Measurements from ENCODE around the gene SEPTIN2. TPM values are rescaled to one million over a fixed set of nuclear protein-coding genes. Genes with fewer than 3 reads are reported as not detected.
"Not testable (repeated sequence)": the region's sequence is repeated elsewhere in the genome, so short reads cannot be mapped to it uniquely, and the experiment has no call there.

The SEPTIN2 gene
- total RNA-seq, 4 donors from 2014 or later: 126 to 233 (median 165) TPM

GRCh38 chr2:241288324-241288888 lies 27.3 kb upstream of the SEPTIN2 start:
- WGBS: 85% methylated on average over 3 of the region's 3 CpGs

GRCh38 chr2:241289053-241289452 lies 26.7 kb upstream of the SEPTIN2 start:
- no peak for DNase-seq (ENCODE audit: low spot score in 2 of 2)
- no peaks in the 10 kb centered on the region for H3K27me3 ChIP-seq
- H3K4me3 ChIP-seq: no peak overlapping the region
- peaks cover 3% of the 10 kb centered on the region for H3K36me3 ChIP-seq
- H3K9me3 ChIP-seq: no peaks in the 10 kb centered on the region
- peaks cover 9% of the 10 kb centered on the region for H3K4me1 ChIP-seq
- no peak overlapping the region for H3K27ac ChIP-seq
- TF ChIP-seq POLR2AphosphoS5 (IDR thresholded peaks at IDR 0.05) (no peak), POLR2A (IDR thresholded peaks at IDR 0.05) (no peak), EP300 (IDR thresholded peaks at IDR 0.05) (no peak), CTCF (IDR thresholded peaks at IDR 0.05) (no peak)
- 81% methylated on average over 4 of the region's 4 CpGs for WGBS

More at GRCh38 chr2:241288324-241288888, 27.3 kb upstream of the SEPTIN2 start:
- Histone ChIP-seq H3K27ac (no peak overlapping the region), H3K9me3 (no peaks in the 10 kb centered on the region), H3K36me3 (peaks cover 3% of the 10 kb centered on the region), H3K27me3 (no peaks in the 10 kb centered on the region), H3K4me1 (peaks cover 9% of the 10 kb centered on the region), H3K4me3 (no peak overlapping the region)
- no peak for DNase-seq (ENCODE audit: low spot score in 2 of 2)
- TF ChIP-seq POLR2AphosphoS5 (IDR thresholded peaks at IDR 0.05) (no peak), POLR2A (IDR thresholded peaks at IDR 0.05) (no peak), EP300 (IDR thresholded peaks at IDR 0.05) (no peak), CTCF (IDR thresholded peaks at IDR 0.05) (no peak)

GRCh38 chr2:241289597-241289996 lies 26.1 kb upstream of the SEPTIN2 start:
- no peak overlapping the region for H3K27ac ChIP-seq
- no peaks in the 10 kb centered on the region for H3K27me3 ChIP-seq
- peaks cover 9% of the 10 kb centered on the region for H3K4me1 ChIP-seq
- no peaks in the 10 kb centered on the region for H3K9me3 ChIP-seq
- H3K36me3 ChIP-seq: peaks cover 3% of the 10 kb centered on the region
- H3K4me3 ChIP-seq: no peak overlapping the region
- DNase-seq (ENCODE audit: low spot score in 2 of 2): no peak
- TF ChIP-seq POLR2AphosphoS5 (IDR thresholded peaks at IDR 0.05): no peak
- TF ChIP-seq CTCF (IDR thresholded peaks at IDR 0.05): no peak
- no peak for TF ChIP-seq POLR2A (IDR thresholded peaks at IDR 0.05)
- TF ChIP-seq EP300 (IDR thresholded peaks at IDR 0.05): no peak
- 62% methylated on average over 3 of the region's 3 CpGs for WGBS

GRCh38 chr2:241291153-241291552 lies 24.6 kb upstream of the SEPTIN2 start:
- H3K9me3 ChIP-seq: no peaks in the 10 kb centered on the region
- DNase-seq (ENCODE audit: low spot score in 2 of 2): no peak
- TF ChIP-seq POLR2A (IDR thresholded peaks at IDR 0.05): no peak
- TF ChIP-seq EP300 (IDR thresholded peaks at IDR 0.05): no peak
- TF ChIP-seq POLR2AphosphoS5 (IDR thresholded peaks at IDR 0.05): no peak
- no peak for TF ChIP-seq CTCF (IDR thresholded peaks at IDR 0.05)
- H3K36me3 ChIP-seq: peaks cover 3% of the 10 kb centered on the region
- H3K27ac ChIP-seq: no peak overlapping the region
- 69% methylated on average over 6 of the region's 6 CpGs for WGBS
- peaks cover 9% of the 10 kb centered on the region for H3K4me1 ChIP-seq
- no peak overlapping the region for H3K4me3 ChIP-seq
- no peaks in the 10 kb centered on the region for H3K27me3 ChIP-seq

- H3K4me1 ChIP-seq: peaks cover 9% of the 10 kb centered on the region
- no peak overlapping the region for H3K4me3 ChIP-seq
- no peaks in the 10 kb centered on the region for H3K36me3 ChIP-seq
- no peak for DNase-seq (ENCODE audit: low spot score in 2 of 2)
- H3K27me3 ChIP-seq: no peaks in the 10 kb centered on the region
- H3K27ac ChIP-seq: no peak overlapping the region
- WGBS: 78% methylated on average over 6 of the region's 6 CpGs
- TF ChIP-seq POLR2AphosphoS5 (IDR thresholded peaks at IDR 0.05) (no peak), POLR2A (IDR thresholded peaks at IDR 0.05) (no peak)
- no peaks in the 10 kb centered on the region for H3K9me3 ChIP-seq
These were observed 23.7 kb upstream of the SEPTIN2 start for GRCh38 chr2:241291977-241292376.

- not testable (repeated sequence) for H3K27ac ChIP-seq; H3K36me3 ChIP-seq; H3K4me3 ChIP-seq; H3K27me3 ChIP-seq; H3K4me1 ChIP-seq; DNase-seq (ENCODE audit: low spot score in 2 of 2); H3K9me3 ChIP-seq
- WGBS: 77% methylated on average over 7 of the region's 7 CpGs
These were observed 22.3 kb upstream of the SEPTIN2 start for GRCh38 chr2:241293378-241293797.
